ENCODE data around the gene SCN3B. TPM values are rescaled to one million over a fixed set of nuclear protein-coding genes. Genes with fewer than 3 reads are reported as not detected.

Gene SCN3B
- total and polyA plus RNA-seq, 9 of the 15 experiments (the other 6 are each of a cell fraction or from before 2014, with no cell fraction given), result 0.01 to 0.15 (median 0.04) TPM; not detected in 6

DNA sequence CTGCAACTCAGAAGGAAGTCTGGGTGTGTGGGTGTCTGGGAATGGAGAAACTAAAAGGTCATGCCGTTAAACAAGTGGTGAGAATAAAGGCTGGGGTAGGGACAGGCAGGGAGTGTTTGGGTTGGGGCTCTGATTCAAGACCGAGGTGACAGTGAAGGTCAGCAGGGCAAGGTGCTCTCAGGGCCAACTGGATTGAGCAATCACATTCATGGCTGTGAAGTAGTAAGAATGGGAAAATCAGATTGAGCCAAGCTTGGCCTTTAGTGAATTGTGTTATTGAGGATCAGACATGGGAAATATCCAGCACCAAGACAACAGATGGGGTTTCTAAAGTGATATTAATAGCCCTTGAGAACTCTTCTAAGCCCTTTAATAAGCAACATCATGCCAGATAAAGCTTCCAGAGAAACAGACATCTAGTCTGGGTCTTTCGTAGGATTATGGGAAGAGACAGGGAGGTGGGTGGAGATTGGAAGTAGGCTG lies 24.3 kb downstream of the SCN3B start (continued):
- TF ChIP-seq FUS (optimal IDR thresholded peaks at IDR 0.05; ENCODE audit: low read depth, low read length) (no peak), PHB (CRISPR knock-in tag; IDR thresholded peaks at IDR 0.05) (no peak), ZNF507 (tag; conservative IDR thresholded peaks at IDR 0.05) (no peak), ZNF124 (CRISPR knock-in tag; IDR thresholded peaks at IDR 0.05) (no peak)

DNA sequence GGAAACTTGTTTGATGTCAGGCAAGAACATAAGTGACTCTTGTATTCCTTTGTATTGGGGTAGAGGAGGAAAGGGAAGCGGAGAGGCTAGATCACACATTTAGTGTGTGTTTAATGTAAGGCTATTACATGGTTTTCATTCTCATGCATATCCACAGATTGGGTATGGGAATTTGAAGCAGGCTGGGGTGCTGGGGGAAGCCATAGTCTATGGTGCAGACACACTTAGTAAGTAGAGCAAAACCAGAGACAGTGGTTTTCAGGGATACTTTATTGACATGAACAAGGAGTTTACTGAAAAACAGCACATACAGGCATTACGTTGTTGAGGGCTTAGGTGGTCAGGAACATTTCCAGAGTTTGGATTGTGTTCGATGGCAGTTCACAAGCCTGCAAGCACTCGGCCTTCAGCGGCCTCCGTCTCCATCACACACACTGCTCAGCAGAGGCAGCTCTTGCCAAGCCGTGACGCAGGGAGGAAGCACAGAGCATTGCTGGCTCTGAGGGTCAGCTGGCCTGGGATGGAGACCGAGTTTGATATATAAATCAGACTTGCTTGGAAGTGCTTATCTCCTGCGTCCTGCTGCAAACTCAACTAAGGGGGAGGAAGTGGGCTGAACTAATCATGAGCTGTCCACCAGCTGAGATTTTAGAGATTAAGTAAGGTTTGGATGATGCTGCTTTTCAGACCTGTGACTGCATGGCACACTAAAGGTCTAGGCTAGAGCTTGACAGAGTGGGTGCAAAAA lies 25.3 kb downstream of the SCN3B start:
- Histone ChIP-seq H3K4me1 (replicated peaks in 1 of 2; ENCODE audit: control insufficient read depth in 2 of 2, insufficient read depth in 2 of 2, low read length in 2 of 2) (no peaks in the 10 kb centered on the region), H3K9me3 (replicated peaks; ENCODE audit: control insufficient read depth, insufficient read depth, low read depth, low read length) (no peaks in the 10 kb centered on the region), H3K9me1 (ENCODE audit: control insufficient read depth, insufficient read depth, low read length) (no peaks in the 10 kb centered on the region), H3K79me2 (ENCODE audit: control insufficient read depth, insufficient read depth, low read length) (no peaks in the 10 kb centered on the region), H3K9ac (ENCODE audit: insufficient read depth in 1 of 2, low read depth in 2 of 2, low read length in 2 of 2) (no peak overlapping the region), H3K27ac (ENCODE audit: extremely low read depth, low read depth, low read length) (no peak overlapping the region), H3K36me3 (ENCODE audit: control insufficient read depth, insufficient read depth, low read length) (no peaks in the 10 kb centered on the region), H2AFZ (ENCODE audit: low read depth, low read length) (no peak overlapping the region), H3K27me3 (ENCODE audit: control insufficient read depth in 2 of 2, insufficient read depth in 2 of 2, low read length in 2 of 2) (peaks cover 0 to 20% of the 10 kb centered on the region in 2 experiments; a peak in 3 of 5 replicates), H3K4me2 (ENCODE audit: insufficient read depth, low read length) (no peak overlapping the region), H4K20me1 (replicated peaks; ENCODE audit: control insufficient read depth, insufficient read depth, low read length) (no peaks in the 10 kb centered on the region; the same call in 1 of the 2 replicates), H3K4me3 (no peak overlapping the region)
- ChIA-PET CTCF (ENCODE audit: low intra/inter-chr PET ratio) (no interaction called here), POLR2A (interaction anchor here (0.5 to 0.8 kb wide), 4 partner anchors 13 to 104 kb away, joined by 3 to 4 read pairs (median 4); partner anchors contain the start of gene SCN3B)
- intact Hi-C loops (cut with micrococcal nuclease), result no loop called here
- in situ Hi-C loops (cut with MboI), result no loop called here
- WGBS (ENCODE audit: insufficient coverage, low coverage, missing lambda C conversion rate), result 0% methylated on average over 9 of the region's 10 CpGs
- no TSS peak for BruUV-seq (replicated peaks)
- no peak for FAIRE-seq
- DNase-seq (ENCODE audit: extremely low read depth in 1 of 4, low spot score in 3 of 4), result peak in 1 of 4 experiments; percentile 15
- no peak; the same call in 1 of the 3 replicates for ATAC-seq
- TF ChIP-seq KLF16 (IDR thresholded peaks at IDR 0.05) (peak; percentile 67; the same call in 1 of the 2 replicates), ARID1B (IDR thresholded peaks at IDR 0.05) (peak; percentile 61; the same call in 1 of the 2 replicates), GATA2 (CRISPR knock-in tag; IDR thresholded peaks at IDR 0.05) (0 out of 2 replicates have a peak, but pooled peaks have one; percentile 11), HDAC1 (IDR thresholded peaks at IDR 0.05) (0 out of 4 replicates have a peak, but pooled peaks of 1 of the 2 experiments have one; percentile 25), TAL1 (IDR thresholded peaks at IDR 0.05) (peak; percentile 60), ZC3H11A (IDR thresholded peaks at IDR 0.05; ENCODE audit: low read depth, low read length) (no peak), ZNF583 (CRISPR knock-in tag; IDR thresholded peaks at IDR 0.05) (no peak), ZNF766 (CRISPR knock-in tag; conservative IDR thresholded peaks at IDR 0.05) (no peak), KDM4B (IDR thresholded peaks at IDR 0.05; ENCODE audit: borderline replicate concordance in 2 of 2, low read depth in 1 of 2) (no peak), ZNF175 (CRISPR knock-in tag; IDR thresholded peaks at IDR 0.05; ENCODE audit: low read depth) (no peak), MTA3 (IDR thresholded peaks at IDR 0.05; ENCODE audit: borderline replicate concordance) (no peak), KLF1 (tag; IDR thresholded peaks at IDR 0.05) (no peak), SAFB2 (IDR thresholded peaks at IDR 0.05; ENCODE audit: borderline replicate concordance, low read depth, low read length, severe bottlenecking) (no peak), NFE2 (IDR thresholded peaks at IDR 0.05; ENCODE audit: low read depth) (peak; percentile 40; the same call in 1 of the 2 replicates), POLR3G (IDR thresholded peaks at IDR 0.05; ENCODE audit: extremely low read depth, insufficient read length, insufficient replicate concordance) (no peak), MEIS2 (IDR thresholded peaks at IDR 0.05; ENCODE audit: partially characterized antibody) (peak; percentile 7)
- TF ChIP-seq, protein P1, sequence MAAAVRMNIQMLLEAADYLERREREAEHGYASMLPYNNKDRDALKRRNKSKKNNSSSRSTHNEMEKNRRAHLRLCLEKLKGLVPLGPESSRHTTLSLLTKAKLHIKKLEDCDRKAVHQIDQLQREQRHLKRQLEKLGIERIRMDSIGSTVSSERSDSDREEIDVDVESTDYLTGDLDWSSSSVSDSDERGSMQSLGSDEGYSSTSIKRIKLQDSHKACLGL (CRISPR knock-in tag; IDR thresholded peaks at IDR 0.05; ENCODE audit: borderline replicate concordance, poor library complexity, severe bottlenecking), result no peak
